GM12875 (cell line): ENCODE data around the gene GNMT.

Source experiments
- H3K4me3 ChIP-seq: one replicate; pipeline ENCODE4 v1.5.1; 2011; ENCODE audit warnings: low read depth, low read length, control low read depth
- CTCF ChIP-seq: IDR thresholded peaks from 2 replicates; pipeline ENCODE4 v1.5.1; 2011; ENCODE audit warnings: low read depth, mild to moderate bottlenecking, control low read depth, inconsistent platforms, low read length, moderate library complexity, borderline replicate concordance; ENCODE audit not compliant: insufficient read depth

GNMT gene

GRCh38 chr6:42923666-42924065 lies 36.9 kb upstream of the GNMT start:
- TF ChIP-seq CTCF: no peak
- no peak overlapping the region for H3K4me3 ChIP-seq

- H3K4me3 ChIP-seq: no peak overlapping the region
- TF ChIP-seq CTCF: no peak
These were observed 35.2 kb upstream of the GNMT start for GRCh38 chr6:42925248-42925857.

- no peak for TF ChIP-seq CTCF
- peak within 1 kb of the TSS; percentile 87 for H3K4me3 ChIP-seq
These were observed 31.4 kb upstream of the GNMT start, which contains the start of gene CNPY3 for GRCh38 chr6:42928986-42929820. CNPY3 (plus strand) TSS chr6:42929480; CDS start chr6:42929571, 91 bp downstream.

- TF ChIP-seq CTCF: no peak
- H3K4me3 ChIP-seq: peak overlapping the region; percentile 87
These were observed 30.7 kb upstream of the GNMT start for GRCh38 chr6:42929821-42930360.

- peak overlapping the region; percentile 12 for H3K4me3 ChIP-seq
- TF ChIP-seq CTCF: no peak
These were observed 28.1 kb upstream of the GNMT start for GRCh38 chr6:42932412-42932811.

GRCh38 chr6:42933205-42933604 lies 27.3 kb upstream of the GNMT start:
- no peak for TF ChIP-seq CTCF
- H3K4me3 ChIP-seq: no peak overlapping the region
